Activated naive CD4-positive, alpha-beta T cell treated with anti-CD3 and anti-CD28 coated beads for 36 hours (primary cell): ENCODE data around the gene DNAH8. TPM values are rescaled to one million over a fixed set of nuclear protein-coding genes. Genes with fewer than 3 reads are reported as not detected.

ENCODE experiments used
- total RNA-seq, 2 experiments: library from RNA; stranded (reverse); gene quantifications; one replicate each; pipeline ENCODE4 v1.2.3, GENCODE V29; 2021

DNAH8 gene
- total RNA-seq, 2 experiments from 2014 or later: 0.07 to 0.15 TPM

Other genes with a start within 250 kb of the DNAH8 start
- 10 to 100 TPM in 1 of 2 experiments, 1 to 10 TPM in 1; 9.5 to 11.1 TPM for gene BTBD9, start 75.4 kb upstream of the DNAH8 start, total RNA-seq
- 100 to 1,000 TPM; 137 to 144 TPM for gene GLO1, start 12.2 kb upstream of the DNAH8 start, total RNA-seq